ENCODE data around the gene ACAD9.

DNA sequence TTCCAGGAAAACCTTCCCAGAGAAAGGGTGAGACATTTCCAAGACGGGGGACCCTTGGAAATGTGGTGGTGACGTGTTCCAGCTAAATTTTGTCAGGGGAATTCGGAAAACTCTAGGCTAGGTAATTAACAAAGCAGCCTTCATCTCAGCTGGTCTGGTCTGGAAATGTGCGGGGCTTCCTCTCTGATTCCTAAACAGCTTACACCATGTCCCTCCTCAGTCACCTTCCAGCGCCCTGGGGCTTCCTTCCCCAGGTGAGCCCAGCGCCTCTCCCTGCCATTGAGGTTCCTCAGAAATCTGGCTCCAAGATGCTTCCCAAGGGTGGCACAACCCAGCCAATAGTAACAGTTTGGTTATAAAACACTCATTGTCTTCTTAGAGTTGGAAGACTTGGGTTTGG, 571 bp downstream of the ACAD9 start:
- TF ChIP-seq EZH2 (IDR thresholded peaks at IDR 0.05) (no peak), POLR2AphosphoS5 (IDR thresholded peaks at IDR 0.05; ENCODE audit: borderline replicate concordance, low read depth, low read length) (no peak), FOXP2 (optimal IDR thresholded peaks at IDR 0.05; ENCODE audit: control extremely low read depth, extremely low read length, insufficient read depth) (no peak)

Measured in SK-N-MC (cell line).